Heart left ventricle (tissue), 13 donors: ENCODE data around the gene AXIN1.

Experiments
- POLR2A ChIP-seq, 2 donors: fragments of 450-650 bp; IDR thresholded peaks; one replicate each; pipeline ENCODE4 v1.6.1; 2017; ENCODE audit warnings: antibody characterized with exemption in 2 of 2, mild to moderate bottlenecking in 2 of 2, moderate library complexity in 2 of 2
- TF ChIP-seq, protein P1 (sequence below), 12 donors: fragments of 200-600 bp; sonication (generic) in 4 of 12; IDR thresholded peaks; one replicate each; pipeline versions ENCODE4 v1.5.0 to v1.8.0; 2018 to 2022; ENCODE audit warnings: antibody characterized with exemption in 12 of 12, mild to moderate bottlenecking in 5 of 12
- donor health status: ischemic (EF 13 %, LVEDD 7.1; RV severe dilation, severe dysfunction).
- donor health status: DM: no; HTN: yes; CAD: no.
- donor health status: DM: no; HTN: no; CAD: no.
- donor health status: ischemic (EF 25% LVEDD 6.9; RV normal size, moderate dysfunction).
- donor health status: ischemic (EF 25% LVEDD 5.7; RV mildly dilated, moderate dysfunction).
- donor health status: ischemic (EF 35%, LVEDD 5.7; RV mildly dilated, moderate dysfunction).
- donor health status: nonischemic (EF 11% LVEDD 7.7; RV severe dilation, severe dysfunction).
- donor health status: DM: yes; HTN: yes; CAD: no.
- donor health status: PGD.
- donor health status: ischemic (EF 29% LVEDD 5.4; RV normal size, mild dysfunction).
- donor health status: nonischemic (EF 23%, LVEDD 6.1; RV moderate dilation, normal function).

DNA sequence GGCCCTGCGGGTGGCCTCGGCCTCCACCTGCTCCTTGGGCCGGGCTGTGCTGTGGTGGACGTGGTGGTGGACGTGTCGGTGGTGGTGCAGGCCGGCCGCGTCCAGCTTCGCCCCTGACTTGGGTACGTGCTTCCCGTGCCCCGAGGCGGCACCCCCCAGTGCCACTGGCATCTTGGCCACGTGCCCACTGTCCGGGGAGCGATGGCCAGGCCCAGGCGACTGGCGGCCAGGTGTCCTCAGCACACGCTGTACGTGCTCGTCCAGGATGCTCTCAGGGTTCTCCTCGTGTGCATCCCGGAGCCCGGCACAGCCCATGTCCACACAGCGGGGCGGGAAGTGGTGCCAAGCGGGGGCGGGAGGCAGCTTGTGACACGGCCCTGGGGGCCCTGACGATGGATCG lies 54.7 kb downstream of the AXIN1 start:
- TF ChIP-seq, protein P1, sequence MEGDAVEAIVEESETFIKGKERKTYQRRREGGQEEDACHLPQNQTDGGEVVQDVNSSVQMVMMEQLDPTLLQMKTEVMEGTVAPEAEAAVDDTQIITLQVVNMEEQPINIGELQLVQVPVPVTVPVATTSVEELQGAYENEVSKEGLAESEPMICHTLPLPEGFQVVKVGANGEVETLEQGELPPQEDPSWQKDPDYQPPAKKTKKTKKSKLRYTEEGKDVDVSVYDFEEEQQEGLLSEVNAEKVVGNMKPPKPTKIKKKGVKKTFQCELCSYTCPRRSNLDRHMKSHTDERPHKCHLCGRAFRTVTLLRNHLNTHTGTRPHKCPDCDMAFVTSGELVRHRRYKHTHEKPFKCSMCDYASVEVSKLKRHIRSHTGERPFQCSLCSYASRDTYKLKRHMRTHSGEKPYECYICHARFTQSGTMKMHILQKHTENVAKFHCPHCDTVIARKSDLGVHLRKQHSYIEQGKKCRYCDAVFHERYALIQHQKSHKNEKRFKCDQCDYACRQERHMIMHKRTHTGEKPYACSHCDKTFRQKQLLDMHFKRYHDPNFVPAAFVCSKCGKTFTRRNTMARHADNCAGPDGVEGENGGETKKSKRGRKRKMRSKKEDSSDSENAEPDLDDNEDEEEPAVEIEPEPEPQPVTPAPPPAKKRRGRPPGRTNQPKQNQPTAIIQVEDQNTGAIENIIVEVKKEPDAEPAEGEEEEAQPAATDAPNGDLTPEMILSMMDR (IDR thresholded peaks at IDR 0.05) = no peak
- TF ChIP-seq POLR2A (IDR thresholded peaks at IDR 0.05) = no peak
